Stimulated activated CD8-positive, alpha-beta memory T cell treated with anti-CD3 and anti-CD28 coated beads, Interleukin-12 subunit alpha, Interleukin-12 subunit beta, amount 100 ng/mL, for 24 hours (primary cell): ENCODE results near the gene EHD2.
"Not testable (repeated sequence)": the region's sequence is repeated elsewhere in the genome, so short reads cannot be mapped to it uniquely, and the experiment has no call there.

Experiments used
- DNase-seq: peaks from one replicate; pipeline ENCODE4 v3.0.0-alpha.2; 2020; ENCODE audit errors: extremely low read depth

The EHD2 gene

DNA sequence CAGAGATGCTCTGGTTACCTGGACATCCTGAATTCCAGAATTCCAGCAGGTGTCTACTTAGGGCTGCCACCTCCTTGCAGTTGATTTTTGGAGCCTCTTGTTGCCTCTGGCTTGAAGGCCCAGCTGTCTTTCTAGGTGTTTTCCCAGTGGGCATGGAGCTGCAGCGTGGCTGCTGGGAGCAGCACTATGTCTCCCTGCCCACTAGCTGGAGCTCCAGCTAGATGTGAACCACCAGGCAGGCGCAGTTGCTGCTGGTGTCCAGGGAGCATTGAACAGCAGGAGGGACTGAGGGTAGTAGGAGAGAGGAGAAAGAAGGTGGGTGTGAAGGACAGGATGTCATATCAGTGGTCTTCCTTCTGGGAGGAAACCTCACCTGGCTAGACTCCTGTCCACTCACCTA is 55.4 kb downstream of the EHD2 start:
- DNase-seq = no peak

DNA sequence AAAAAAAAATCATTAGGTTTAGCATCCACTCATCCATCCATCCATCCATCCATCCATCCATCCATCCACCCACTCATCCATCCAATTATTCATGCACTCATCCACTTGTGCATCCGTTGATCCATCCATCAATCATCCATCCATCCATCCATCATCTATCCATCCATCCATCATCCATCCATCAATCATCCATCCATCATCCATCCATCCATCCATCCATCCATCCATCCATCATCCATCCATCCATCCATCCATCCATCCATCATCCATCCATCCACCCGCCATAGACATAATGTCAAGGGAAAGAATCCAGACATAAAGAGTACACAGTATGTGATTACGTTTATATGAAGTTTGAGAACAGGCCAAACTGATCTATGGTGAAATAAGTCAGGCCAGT is 56.3 kb downstream of the EHD2 start:
- DNase-seq = no peak

GRCh38 chr19:47771291-47771690 is 58.1 kb downstream of the EHD2 start:
- not testable (repeated sequence) for DNase-seq

DNA sequence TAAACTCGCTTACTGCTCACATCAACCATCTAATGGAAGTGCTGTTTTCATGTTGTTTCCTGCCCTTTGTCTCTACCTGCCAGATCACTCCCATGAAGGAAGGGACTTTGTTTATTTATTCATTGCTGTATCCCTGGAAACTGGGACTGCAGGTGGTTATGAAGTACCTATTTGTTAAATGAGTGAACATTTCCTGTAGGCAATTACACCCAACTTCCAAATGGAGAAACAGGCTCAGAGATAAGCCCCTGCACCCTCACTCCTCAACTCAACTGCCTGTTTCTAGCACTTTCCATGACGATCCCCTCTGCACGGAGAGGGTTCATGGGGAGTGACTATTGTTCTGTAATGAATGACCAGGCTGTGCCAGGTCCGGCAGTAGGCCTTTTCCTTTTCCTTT is 63.3 kb downstream of the EHD2 start:
- DNase-seq = no peak

DNA sequence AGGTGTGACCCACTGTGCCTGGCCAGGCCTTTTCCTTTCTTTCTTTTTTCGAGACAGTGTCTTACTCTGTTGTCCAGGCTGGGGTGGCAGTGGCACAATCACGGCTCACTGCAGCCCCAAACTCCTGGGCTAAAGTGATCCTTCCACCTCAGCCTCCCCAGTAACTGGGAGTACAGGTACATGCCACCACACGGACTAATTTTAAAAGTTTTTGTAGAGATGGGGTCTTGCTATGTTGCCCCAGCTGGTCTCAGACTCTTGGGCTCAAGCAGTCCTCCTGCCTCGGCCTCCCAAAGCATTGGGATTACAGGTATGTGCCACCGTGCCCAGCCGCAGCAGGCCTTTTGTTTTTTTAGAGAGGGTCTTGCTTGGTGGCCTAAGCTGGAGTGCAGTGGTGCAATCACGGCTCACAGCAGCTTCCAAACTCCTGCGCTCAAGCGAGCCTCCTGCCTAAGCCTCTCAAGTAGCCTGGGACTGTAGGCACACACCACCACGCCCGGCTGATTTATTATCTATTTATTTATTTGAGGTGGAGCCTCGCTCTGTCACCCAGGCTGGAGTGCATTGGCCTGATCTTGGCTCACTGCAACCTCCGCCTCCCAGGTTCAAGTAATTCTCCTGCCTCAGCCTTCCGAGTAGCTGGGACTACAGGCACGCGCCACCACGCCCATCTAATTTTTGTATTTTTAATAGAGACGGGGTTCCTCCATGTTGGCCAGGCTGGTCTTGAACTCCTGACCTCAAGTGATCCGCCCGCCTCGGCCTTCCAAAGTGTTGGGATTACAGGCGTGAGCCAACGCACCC is 64.2 kb downstream of the EHD2 start:
- DNase-seq = not testable (repeated sequence)

DNA sequence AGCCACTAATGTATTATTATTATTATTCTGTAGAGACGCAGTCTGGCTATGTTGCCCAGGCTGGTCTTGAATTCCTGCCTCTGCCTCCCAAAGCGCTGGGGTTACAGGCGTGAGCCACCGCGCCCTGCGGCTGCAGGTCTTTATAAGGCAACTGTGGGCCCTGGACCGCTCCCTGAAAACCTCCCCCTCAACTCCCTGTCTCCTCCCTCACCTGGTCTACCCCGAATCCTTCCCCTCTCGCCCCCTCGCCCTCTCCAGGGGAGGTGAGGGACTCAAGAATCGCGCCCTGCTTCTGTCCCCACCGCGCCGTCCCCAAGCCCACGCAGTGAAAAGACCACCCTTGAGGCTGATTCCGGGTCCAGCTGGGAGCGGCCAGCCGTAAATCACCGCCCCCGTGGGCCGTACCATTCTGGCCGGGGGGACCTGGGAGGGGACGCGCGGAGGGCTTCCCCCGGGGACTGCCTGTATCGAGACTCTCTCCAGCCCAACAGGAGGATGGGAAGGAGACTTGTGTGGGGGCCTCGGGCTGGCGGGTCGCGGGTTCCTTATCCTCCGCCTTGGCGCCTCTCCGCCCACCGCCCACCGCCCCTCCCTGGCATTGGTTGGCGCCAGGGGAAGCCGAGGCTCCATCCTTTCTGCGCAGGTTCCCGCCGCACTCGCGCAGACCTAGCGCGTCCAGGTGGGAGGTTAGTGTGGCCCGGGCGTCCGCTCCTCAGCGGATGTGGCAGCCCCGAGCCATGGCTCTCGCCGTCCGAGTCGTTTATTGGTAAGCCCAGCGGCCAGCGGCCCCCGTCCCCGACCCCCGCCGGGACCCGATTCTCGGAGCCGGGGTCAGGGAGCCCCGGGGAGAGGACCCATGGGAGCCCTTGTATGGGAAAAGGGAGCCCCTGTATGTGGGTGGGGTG is 65.1 kb downstream of the EHD2 start, which contains the start of gene SELENOW:
SELENOW (plus strand) TSS at position 655 of the 905 bp plus-strand sequence; CDS start at position 738, 83 bp downstream.
- DNase-seq = peak; percentile 44

DNA sequence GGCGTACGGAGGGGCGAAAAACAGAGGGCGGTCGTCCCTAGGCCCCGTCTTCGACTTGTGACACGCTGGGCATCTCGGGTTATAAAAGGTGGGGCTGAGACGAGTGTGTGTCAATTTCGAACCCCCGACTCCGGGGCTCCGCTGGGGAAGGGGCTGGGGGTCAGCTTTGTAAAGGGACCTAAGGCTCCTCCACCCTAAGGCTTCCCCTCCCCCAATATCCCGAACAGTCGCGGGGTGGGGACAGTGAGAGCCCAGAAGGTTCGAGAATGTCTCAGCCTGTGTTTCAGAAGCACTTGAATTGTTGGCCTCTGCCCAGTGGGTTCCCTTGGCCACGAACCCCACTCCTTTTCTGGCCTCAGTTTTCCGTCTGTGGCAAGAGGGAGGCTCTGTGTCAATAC is 65.7 kb downstream of the EHD2 start:
- DNase-seq = no peak

- no peak for DNase-seq
Observed at GRCh38 chr19:47779524-47780214, 66.4 kb downstream of the EHD2 start.

DNA sequence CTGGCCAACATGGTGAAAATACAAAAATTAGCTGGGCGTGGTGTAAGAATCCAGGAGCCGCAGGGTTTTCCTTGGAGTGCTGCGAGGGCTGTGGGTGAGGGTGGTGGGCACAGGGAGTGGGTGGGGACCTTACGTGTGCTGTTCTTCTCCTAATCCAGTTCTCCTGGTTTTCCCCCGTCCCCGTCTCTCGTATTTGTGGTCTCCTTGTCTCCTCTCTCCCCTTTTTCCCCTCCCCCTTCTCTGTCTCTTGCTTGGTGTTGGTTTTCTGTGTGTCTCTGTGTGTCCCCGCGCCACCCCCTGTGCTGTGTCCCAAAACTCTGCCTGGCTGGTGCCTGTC is 67.0 kb downstream of the EHD2 start:
- no peak for DNase-seq

GRCh38 chr19:47781590-47782262 is 68.5 kb downstream of the EHD2 start:
- no peak for DNase-seq

- DNase-seq = no peak
Observed at GRCh38 chr19:47786566-47786965, 73.3 kb downstream of the EHD2 start.

GRCh38 chr19:47787307-47787706 is 74.1 kb downstream of the EHD2 start:
- not testable (repeated sequence) for DNase-seq

GRCh38 chr19:47789811-47790210 is 76.6 kb downstream of the EHD2 start:
- not testable (repeated sequence) for DNase-seq

DNA sequence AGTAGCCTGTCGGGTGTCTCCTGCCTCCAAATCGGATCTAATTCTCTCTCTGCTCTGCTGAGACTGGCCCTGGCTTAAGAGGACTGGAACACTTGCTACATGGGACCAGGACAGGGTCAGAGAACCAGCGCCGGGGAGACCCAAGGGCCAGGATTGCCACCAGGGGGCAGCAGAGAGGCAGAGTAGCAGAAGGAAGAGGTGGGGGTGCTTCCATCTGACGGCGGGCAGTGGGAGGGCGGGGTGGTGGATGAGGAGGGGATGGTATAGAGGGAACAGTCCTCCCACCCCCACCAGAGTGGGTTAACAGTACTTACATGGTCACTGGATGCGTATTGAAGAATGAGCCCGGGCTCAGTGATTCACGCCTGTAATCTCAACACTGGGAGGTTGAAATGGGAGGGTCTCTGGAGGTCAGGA is 77.2 kb downstream of the EHD2 start:
- peak; percentile 73 for DNase-seq

- DNase-seq = no peak
Observed at GRCh38 chr19:47792616-47793015, 79.4 kb downstream of the EHD2 start.
